ENCODE measurements around the gene ANKS6. TPM values are rescaled to one million over a fixed set of nuclear protein-coding genes. Genes with fewer than 3 reads are reported as not detected.

ANKS6 gene
- total RNA-seq, 1 experiment from 2014 or later = 39.2 TPM

GRCh38 chr9:98846081-98846480, 49.7 kb upstream of the ANKS6 start:
- Histone ChIP-seq H3K27me3 (ENCODE audit: insufficient read depth, low read length) (no peaks in the 10 kb centered on the region), H2AFZ (ENCODE audit: low read depth, low read length, poor library complexity, severe bottlenecking) (no peak overlapping the region), H3K27ac (ENCODE audit: low read depth, low read length) (no peak overlapping the region), H3K9ac (ENCODE audit: low read length) (no peak overlapping the region), H3K36me3 (ENCODE audit: control insufficient read depth in 1 of 2, insufficient read depth in 2 of 2, low read length in 2 of 2) (peaks cover 2 to 11% of the 10 kb centered on the region in 2 experiments; a peak in 2 of 4 replicates), H3K4me3 (replicated peaks in 1 of 2; ENCODE audit: low read depth in 1 of 2, low read length in 2 of 2) (no peak overlapping the region), H4K20me1 (ENCODE audit: insufficient read depth) (no peaks in the 10 kb centered on the region), H3K9me3 (ENCODE audit: control insufficient read depth in 1 of 2, insufficient read depth in 1 of 2, low read depth in 1 of 2, low read length in 2 of 2) (no peaks in the 10 kb centered on the region), H3K4me1 (ENCODE audit: control insufficient read depth in 1 of 2, insufficient read depth in 2 of 2, low read length in 2 of 2) (peaks cover 3 to 17% of the 10 kb centered on the region in 2 experiments; a peak in 3 of 4 replicates), H3K4me2 (ENCODE audit: low read length) (no peak overlapping the region), H3K79me2 (ENCODE audit: insufficient read depth, low read length) (no peaks in the 10 kb centered on the region), H3K9me2 (ENCODE audit: insufficient read depth) (no peaks in the 10 kb centered on the region)
- intact Hi-C loops (cut with micrococcal nuclease) = no loop called here
- BruUV-seq (replicated peaks) = no TSS peak
- CTCF ChIA-PET = no interaction called here
- POLR2A ChIA-PET = no interaction called here
- RAD21 ChIA-PET (ENCODE audit: low non-redundant PET in 1 of 2, low total read pairs in 2 of 2, uncharacterized antibody in 2 of 2, unreplicated experiment in 2 of 2) = no interaction called here
- no peak for ATAC-seq
- TF ChIP-seq SIN3A (IDR thresholded peaks at IDR 0.05; ENCODE audit: low read depth) (no peak), EZH2phosphoT487 (IDR thresholded peaks at IDR 0.05; ENCODE audit: borderline replicate concordance) (no peak), EGR1 (IDR thresholded peaks at IDR 0.05; ENCODE audit: low read depth) (no peak), ZFX (IDR thresholded peaks at IDR 0.05) (no peak), CEBPB (IDR thresholded peaks at IDR 0.05; ENCODE audit: low read depth) (no peak)
- DNase-seq (ENCODE audit: low read depth, low spot score) = no peak

- intact Hi-C loops (cut with micrococcal nuclease) = no loop called here
- Histone ChIP-seq H3K9ac (ENCODE audit: low read length) (no peak overlapping the region), H3K4me1 (ENCODE audit: control insufficient read depth in 1 of 2, insufficient read depth in 2 of 2, low read length in 2 of 2) (no peaks in the 10 kb centered on the region), H3K9me3 (ENCODE audit: control insufficient read depth in 1 of 2, insufficient read depth in 1 of 2, low read depth in 1 of 2, low read length in 2 of 2) (no peaks in the 10 kb centered on the region), H3K4me2 (ENCODE audit: low read length) (no peak overlapping the region), H3K4me3 (replicated peaks in 1 of 2; ENCODE audit: low read depth in 1 of 2, low read length in 2 of 2) (no peak overlapping the region), H3K9me2 (ENCODE audit: insufficient read depth) (no peaks in the 10 kb centered on the region), H3K27ac (ENCODE audit: low read depth, low read length) (no peak overlapping the region), H3K36me3 (ENCODE audit: control insufficient read depth in 1 of 2, insufficient read depth in 2 of 2, low read length in 2 of 2) (peaks cover 2 to 11% of the 10 kb centered on the region in 2 experiments; a peak in 3 of 4 replicates), H3K79me2 (ENCODE audit: insufficient read depth, low read length) (no peaks in the 10 kb centered on the region), H2AFZ (ENCODE audit: low read depth, low read length, poor library complexity, severe bottlenecking) (no peak overlapping the region), H4K20me1 (ENCODE audit: insufficient read depth) (no peaks in the 10 kb centered on the region), H3K27me3 (ENCODE audit: insufficient read depth, low read length) (no peaks in the 10 kb centered on the region)
- POLR2A ChIA-PET = no interaction called here
- RAD21 ChIA-PET (ENCODE audit: low non-redundant PET in 1 of 2, low total read pairs in 2 of 2, uncharacterized antibody in 2 of 2, unreplicated experiment in 2 of 2) = no interaction called here
- no TSS peak for BruUV-seq (replicated peaks)
- CTCF ChIA-PET = no interaction called here
- TF ChIP-seq EGR1 (IDR thresholded peaks at IDR 0.05; ENCODE audit: low read depth) (no peak), ATF3 (IDR thresholded peaks at IDR 0.05) (no peak), EZH2 (IDR thresholded peaks at IDR 0.05) (no peak), EZH2phosphoT487 (IDR thresholded peaks at IDR 0.05; ENCODE audit: borderline replicate concordance) (no peak), YY1 (IDR thresholded peaks at IDR 0.05; ENCODE audit: extremely low read depth, insufficient replicate concordance, low read depth, low read length) (no peak), ZBTB33 (IDR thresholded peaks at IDR 0.05; ENCODE audit: extremely low read depth, insufficient replicate concordance, low read length) (no peak), POLR2A (IDR thresholded peaks at IDR 0.05; ENCODE audit: borderline replicate concordance, extremely low read depth, insufficient read depth, insufficient read length) (no peak), TCF7L2 (IDR thresholded peaks at IDR 0.05; ENCODE audit: borderline replicate concordance, extremely low read depth, insufficient read depth, insufficient read length) (no peak), CEBPB (IDR thresholded peaks at IDR 0.05; ENCODE audit: low read depth) (no peak), ELF1 (IDR thresholded peaks at IDR 0.05; ENCODE audit: borderline replicate concordance, low read depth) (no peak)
- no peak for ATAC-seq
- DNase-seq (ENCODE audit: low read depth, low spot score) = no peak
These were observed 46.2 kb upstream of the ANKS6 start for GRCh38 chr9:98842510-98842909.

Measured in HCT116 (cell line).